Raji (cell line): ENCODE results near the gene SPI1.

Source experiments
- POLR2A ChIP-seq: IDR thresholded peaks from 2 replicates; pipeline ENCODE4 v1.6.1; 2011; ENCODE audit warnings: low read depth, low read length, control low read depth; ENCODE audit not compliant: insufficient read depth

SPI1 gene

DNA sequence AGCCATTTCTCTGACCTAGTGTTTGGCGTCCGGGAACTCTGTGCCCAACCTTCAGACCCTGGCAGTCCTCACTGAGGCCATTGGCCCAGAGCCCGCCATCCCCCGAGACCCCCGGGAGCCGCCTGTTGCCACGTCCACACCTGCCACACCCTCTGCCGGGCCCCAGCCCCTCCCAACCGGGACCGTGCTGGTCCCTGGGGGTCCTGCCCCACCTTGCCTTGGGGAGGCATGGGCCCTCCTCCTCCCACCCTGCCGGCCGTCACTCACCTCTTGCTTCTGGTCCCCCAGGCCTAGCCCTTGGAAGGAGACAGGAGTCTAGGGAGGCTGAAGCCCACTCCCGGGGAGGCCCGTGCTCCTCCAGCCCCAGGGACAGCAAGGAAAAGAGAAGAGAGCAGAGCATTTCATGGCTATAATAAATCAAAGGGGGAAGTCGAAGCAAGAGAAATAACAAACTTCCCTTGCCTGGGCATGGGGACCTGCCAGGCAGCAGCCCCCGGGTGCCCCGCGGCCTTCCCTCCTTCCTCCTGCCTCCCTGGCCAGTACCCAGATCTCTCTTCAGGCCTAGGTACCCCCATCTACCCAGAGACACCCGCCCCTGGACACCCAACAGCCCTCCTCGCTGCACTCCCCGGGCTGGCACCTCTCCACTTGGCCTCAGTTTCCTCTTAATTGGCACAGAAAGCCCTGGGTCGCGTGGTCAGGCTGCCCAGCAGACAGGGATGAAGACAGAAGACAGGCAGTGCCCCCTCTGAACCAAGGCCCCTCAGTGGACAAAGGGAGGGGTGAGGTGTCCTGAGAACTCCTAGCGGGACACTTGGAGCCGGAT is 17.1 kb upstream of the SPI1 start:
- TF ChIP-seq POLR2A = no peak

DNA sequence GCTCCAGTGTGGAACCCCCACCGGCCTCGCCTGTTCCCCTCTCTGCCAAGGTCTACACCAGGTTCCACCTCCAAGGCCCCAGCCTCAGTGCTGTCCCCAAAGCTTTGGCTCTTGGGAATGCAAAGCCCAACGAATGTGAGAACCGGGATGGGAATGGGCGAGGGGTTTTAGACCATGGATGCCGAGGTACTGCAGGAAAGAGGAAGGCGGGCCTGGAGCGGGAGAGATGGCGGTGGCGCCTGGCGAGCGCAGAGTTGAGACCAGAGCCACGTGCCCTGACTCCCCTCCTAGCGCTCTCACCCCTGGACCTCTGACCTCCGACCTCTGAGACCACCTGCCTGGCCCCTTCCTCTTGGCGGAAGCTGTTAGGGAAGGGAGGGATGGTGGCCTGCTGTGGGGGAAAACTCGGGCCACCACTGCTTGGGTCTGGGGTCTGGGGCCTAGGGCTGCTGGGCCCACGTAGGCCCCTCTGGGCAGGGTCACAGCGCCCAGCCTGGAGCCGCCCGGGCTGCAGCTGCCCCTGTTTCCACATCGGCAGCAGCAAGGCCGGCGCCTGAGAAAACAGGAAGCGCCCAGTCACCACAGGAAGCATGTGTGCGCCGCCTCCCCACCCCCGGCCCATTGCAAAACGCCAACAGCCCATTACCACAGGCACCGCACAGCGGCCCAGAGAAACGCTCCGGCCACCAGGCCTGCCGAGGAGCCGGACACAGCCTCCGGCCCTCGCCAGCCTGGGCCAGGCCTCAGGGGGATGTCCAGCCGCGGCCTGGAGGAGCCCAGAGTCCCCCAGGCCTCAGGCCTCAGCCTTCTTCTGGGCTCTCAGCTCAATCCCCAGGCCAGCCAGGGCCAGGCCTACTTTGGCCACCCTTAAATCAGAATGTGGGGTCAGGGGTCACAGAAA is 16.2 kb upstream of the SPI1 start:
- peak; percentile 72 for TF ChIP-seq POLR2A

DNA sequence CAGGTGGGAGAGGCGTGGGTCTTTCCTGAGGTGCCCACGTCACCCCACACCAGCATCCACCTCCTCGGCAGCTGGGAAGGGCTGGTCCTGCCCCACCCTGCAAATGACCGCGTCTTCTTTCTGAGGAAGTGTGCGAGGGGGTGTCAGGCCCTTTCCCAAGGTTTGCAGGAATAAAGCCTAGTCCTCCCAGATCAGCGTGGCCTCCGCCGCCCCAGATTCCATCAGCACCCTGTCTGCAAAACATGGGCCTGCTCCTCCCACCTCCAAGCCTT is 15.6 kb upstream of the SPI1 start:
- TF ChIP-seq POLR2A = no peak

DNA sequence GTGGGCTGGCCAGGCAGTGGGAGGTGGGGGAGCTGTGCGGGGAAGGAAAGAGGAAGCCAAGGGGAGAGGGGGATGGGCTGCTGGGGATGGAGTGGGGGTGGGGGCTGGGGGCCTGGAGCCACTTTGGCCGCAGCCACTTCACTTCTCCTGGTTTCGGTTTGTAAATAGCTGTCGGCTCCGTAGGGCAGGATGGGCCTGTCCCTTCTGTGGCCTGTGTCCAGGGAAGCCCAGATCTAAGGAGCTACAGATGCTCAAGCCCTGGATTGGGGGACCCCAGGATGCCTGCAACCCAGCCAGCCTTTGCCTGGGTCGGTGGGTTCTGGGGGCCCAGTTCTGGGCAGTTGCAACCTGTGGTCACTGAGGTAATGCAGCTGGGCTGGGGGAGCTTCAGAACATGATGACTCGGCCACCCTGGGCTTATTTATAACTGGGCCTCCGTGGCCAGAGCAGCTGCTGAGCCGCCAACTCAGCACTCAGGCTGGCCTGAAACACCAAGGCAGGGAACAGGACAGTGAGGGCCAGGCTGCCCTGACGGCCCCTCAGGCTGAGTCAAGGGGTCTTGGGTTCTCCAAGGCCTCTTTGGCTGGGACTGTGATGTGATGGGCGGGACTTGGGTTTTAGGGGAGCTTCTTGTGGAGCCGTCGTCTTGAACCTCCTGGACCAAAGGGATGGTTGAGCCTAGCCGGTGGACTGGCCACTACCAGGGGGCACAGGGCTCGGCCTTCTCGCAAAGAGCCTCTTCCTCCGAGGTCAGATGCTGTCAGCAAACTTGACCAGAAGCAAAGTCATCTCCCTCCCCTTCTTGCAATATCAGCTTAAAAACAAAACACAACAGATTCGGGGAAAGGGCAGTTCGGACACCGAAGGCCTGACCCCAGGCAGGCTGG is 15.1 kb upstream of the SPI1 start:
- no peak for TF ChIP-seq POLR2A

DNA sequence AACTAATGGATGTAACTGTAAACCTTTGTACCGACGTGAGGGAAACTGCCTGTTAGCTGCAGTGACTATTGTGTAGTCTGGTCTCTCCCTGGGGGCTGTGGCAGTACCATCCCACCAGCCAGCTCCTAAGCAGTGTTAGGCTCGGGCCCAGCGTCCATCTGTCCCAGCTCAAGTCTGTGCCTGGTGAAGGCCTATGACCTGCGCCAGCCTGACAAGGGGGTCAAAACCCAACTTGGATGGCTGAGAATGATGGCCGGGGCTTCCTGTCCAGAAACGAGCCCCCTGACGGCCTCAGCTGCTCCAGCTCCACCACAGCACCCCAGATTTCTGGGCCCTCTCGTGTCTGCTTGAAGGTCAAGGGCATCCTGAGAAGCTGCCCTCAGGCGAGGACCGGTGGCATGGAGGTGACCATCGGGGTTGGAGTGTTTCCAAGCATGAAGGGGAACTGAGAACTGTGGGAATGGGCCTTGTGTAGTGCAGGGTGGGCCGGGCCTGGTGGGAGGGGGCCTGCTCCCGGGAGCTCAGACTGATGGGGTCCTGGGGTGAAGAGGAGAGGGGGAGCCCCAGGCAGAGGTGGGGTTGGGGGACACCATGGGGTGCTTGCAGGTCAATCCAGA is 14.3 kb upstream of the SPI1 start:
- TF ChIP-seq POLR2A = no peak

DNA sequence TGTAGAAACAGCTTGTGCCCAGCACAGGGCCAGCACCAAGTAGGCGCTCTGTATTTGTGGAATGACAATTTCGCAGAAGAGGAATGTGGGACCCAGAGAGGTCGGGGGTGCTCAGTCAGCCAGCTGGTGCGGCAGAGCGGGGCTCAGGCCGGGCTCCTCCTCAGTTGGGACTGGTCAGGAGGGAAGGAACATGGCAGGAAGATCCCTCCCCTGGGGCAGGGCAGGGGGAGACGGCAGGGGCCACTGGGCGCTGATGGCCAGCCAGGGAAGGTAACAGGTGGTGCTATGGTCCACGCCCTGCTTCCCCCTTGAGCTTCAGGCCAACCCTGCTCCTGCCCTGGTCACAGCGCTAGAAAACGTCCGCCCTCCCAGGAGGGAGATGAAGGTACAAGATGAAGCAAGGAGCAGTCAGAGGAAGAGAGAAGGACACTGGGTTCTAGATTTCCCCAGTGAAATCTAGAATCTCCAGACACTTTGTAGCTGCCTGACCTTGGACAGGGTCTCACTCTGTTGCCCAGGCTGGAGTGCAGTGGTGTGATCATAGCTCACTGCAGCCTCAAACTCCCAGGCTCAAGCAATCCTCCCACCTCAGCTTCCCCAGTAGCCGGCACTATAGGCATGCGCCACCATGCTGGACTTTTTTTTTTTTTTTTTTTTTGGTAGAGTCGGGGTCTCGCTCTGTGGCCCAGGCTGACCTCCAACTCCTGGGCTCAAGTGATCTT is 13.5 kb upstream of the SPI1 start:
- no peak for TF ChIP-seq POLR2A

DNA sequence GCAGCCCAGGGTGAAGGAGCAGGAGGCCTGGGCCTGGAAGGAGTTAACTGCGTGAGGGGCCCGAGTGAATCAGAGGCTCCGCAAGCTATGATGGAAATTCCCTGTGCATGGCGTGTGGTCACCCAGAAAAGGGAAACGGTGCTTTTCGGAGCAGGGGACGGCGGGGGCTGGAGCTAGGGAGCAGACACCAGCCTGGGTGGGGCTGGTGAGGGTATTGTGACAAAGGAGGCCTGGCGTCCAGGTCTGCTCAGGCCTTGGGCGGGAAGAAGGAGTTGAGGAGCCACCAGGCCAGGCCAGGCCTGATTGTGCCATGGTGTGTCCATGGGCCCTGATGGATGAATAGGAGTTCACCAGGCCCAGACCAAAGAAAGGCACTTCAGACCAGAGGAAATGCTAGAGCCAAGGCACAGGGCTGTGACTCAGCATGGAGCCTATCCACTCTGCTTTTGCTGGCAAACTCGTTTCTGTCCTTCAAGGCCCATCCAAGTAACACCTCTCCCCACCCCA is 12.8 kb upstream of the SPI1 start:
- no peak for TF ChIP-seq POLR2A

DNA sequence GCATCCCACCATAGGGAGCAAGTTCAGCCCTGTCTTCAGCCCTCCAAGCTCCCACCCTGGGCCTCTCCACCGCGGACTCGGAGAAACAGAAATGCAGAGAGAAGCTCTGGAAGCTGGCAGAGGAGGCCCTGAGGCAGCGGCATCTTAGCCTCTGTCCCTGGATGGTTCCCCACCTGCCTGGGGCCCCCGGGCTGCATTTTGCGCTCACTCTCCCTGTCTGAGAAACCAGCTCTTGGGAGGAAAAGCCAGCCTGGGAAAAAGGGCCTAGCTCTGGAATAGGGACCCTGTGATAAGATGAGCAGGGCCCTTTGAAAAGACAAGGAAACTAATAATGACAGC is 12.0 kb upstream of the SPI1 start:
- TF ChIP-seq POLR2A = no peak

DNA sequence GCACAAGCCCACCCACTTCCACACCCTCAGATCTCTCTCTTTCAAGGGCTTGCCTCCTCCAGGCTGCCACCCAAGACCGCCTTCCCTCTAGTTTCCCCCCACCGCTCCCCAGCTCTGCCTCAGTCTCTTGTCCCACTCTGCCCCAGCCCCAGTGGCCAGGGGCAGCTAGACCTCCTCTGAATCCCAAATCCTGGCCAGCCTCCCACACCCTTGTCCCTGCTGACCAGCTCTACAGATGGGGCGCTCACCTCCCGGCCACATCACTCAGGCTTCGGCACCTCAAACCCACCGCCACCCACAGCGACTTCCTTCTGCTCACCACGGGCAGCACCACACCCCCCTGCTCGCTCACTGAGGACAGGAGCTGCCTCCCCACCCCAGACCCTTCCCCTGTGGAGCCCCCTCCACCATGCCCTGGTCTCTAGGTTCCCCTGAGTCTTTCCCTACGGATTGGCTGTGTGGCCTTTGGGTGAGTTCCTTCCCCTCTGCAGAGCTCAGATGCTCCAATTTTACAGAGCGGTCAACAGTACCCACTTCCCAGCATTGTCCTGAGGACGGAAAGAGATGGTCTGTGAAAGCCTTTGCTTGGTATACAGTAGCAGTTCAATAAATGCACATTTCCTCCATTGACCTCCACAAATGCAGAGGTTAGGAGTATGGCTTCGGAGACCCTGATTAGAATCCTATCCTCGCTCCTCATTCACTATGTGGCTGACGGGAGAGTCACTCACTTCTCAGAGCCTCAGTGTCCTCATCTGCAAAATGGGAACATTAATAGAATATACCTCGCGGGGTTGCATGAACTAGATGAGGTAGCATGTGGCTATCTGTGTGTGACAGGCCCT is 11.5 kb upstream of the SPI1 start:
- no peak for TF ChIP-seq POLR2A

DNA sequence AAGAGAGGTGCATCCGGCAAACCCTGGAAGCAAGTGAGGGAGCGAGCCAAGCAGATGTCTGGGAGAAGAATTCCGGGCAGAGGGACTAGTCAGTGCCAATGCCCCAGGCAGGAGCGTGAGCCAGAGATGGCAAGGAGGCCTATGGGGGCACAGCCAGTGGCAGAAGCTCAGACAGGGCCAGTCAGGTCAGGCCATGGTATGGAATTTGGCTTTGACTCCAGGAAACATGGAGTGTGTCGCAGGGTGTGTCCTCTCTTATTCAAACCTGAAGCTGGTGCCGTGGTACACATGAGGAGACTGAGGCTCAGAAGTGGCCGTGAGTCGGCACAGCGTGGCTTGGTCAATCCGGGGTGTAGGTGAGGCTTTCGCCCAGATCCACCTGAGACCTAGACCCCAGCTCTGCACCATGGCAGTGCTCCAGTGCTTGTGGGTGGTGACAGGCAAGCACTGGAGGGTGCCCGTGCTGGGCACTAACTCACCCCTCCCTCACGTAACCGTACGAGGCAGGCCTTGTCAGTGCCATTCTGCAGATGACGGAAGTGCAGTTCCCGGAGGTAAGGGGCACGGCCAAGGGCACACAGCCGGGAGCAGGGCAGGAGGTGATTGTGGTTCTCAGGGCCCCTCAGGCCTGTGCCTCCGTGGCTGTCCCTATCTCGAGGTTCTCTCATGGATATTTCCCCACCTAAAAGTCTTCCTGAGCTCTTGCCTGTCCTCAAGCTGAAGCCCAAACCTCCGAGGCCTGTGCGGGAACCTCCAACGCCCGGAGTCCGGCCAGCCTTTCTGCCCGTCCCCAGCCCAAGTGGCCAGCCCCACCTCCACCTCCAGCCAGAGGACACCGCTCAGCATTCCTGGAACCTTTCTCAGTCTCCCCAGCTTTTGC is 10.6 kb upstream of the SPI1 start:
- TF ChIP-seq POLR2A = no peak

DNA sequence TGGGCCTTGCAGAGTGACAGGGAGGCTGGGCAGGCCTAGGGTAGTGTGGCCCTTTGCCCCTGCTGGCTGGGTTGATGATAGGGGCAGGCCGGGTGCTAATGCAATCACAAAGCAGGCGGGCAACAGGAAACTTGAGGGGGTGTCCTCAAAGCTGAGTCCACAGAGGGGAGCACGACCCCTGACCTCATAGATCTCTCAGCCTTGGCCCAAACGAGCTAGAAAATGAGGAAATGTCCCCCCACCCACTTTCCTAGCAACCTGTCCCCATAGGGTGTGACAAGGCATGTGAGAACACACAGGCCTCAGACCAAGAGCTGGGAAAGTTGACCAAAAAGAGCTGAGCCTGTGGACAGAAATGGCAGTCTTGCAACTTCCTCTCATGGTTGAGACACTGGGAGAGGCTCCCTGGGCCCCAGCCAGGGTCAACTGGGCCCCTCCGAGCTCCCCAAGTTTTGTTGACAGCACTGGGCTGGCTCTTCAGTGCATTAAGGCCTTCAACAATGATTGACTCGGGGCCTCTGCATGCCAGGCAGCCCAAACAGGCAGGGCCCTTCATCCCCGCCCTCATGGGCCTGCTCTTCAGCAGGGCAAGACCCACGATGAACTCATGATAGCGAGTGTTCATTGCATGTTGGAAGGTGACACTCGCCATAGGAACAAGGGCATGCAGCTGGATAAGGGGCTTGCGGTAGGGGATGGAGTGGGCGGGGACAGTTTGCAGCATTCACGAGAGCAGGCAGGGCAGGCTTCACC is 9.8 kb upstream of the SPI1 start:
- no peak for TF ChIP-seq POLR2A

DNA sequence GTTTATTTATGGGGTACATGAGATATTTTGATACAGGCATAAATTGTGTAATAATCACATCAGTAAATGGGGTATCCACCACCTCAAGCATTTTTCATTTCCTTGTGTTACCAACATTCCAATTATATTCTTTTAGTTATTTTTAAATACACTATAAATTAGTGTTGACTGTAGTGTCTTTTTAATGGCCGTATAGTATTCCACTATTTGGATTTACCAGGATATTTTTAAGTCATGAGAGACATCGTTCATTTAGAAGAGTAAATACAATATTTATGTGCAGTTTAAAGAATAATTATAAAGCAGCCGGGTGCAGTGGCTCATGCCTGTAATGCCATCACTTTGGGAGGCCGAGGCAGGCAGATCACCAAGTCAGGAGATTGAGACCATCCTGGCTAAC is 6.2 kb upstream of the SPI1 start:
- no peak for TF ChIP-seq POLR2A
